ENCODE results near the gene GALNT4.

Gene GALNT4

GRCh38 chr12:89474615-89475014, 50.0 kb downstream of the GALNT4 start:
- Histone ChIP-seq H3K27ac (ENCODE audit: low read depth, low read length) (no peak overlapping the region), H3K4me1 (ENCODE audit: control insufficient read depth, insufficient read depth, low read length) (no peaks in the 10 kb centered on the region), H3K9ac (ENCODE audit: low read length) (no peak overlapping the region)

More at GRCh38 chr12:89474615-89475014, 50.0 kb downstream of the GALNT4 start:
- Histone ChIP-seq H3K27me3 (ENCODE audit: control insufficient read depth, insufficient read depth, low read length) (no peaks in the 10 kb centered on the region), H3K9me3 (ENCODE audit: control insufficient read depth, insufficient read depth, low read depth, low read length) (no peaks in the 10 kb centered on the region), H3K4me3 (ENCODE audit: low read depth, low read length) (no peak overlapping the region), H3K36me3 (ENCODE audit: control insufficient read depth, insufficient read depth, low read length) (no peaks in the 10 kb centered on the region)
